ENCODE data around the gene PROZ.
A peak's percentile ranks its signal among the peaks of the same experiment; 100 is the strongest.

The PROZ gene

GRCh38 chr13:113176822-113177221 lies 18.4 kb downstream of the PROZ start:
- DNase-seq (ENCODE audit: low spot score), result no peak

GRCh38 chr13:113178070-113178895 lies 19.8 kb downstream of the PROZ start:
- no peak for DNase-seq (ENCODE audit: low spot score)

- DNase-seq (ENCODE audit: low spot score), result no peak
These were observed 20.4 kb downstream of the PROZ start for GRCh38 chr13:113178896-113179167.

- no peak for DNase-seq (ENCODE audit: low spot score)
These were observed 21.2 kb downstream of the PROZ start for GRCh38 chr13:113179374-113180230.

- no peak for DNase-seq (ENCODE audit: low spot score)
These were observed 23.6 kb downstream of the PROZ start for GRCh38 chr13:113182046-113182445.

GRCh38 chr13:113183450-113184129 lies 25.1 kb downstream of the PROZ start:
- DNase-seq (ENCODE audit: low spot score), result no peak

- DNase-seq (ENCODE audit: low spot score), result peak; percentile 39
These were observed 26.4 kb downstream of the PROZ start for GRCh38 chr13:113184568-113185440.

- peak; percentile 21 for DNase-seq (ENCODE audit: low spot score)
These were observed 27.8 kb downstream of the PROZ start for GRCh38 chr13:113186061-113186900.

GRCh38 chr13:113187263-113187669 lies 28.8 kb downstream of the PROZ start:
- DNase-seq (ENCODE audit: low spot score), result peak; percentile 75

- DNase-seq (ENCODE audit: low spot score), result no peak
These were observed 29.6 kb downstream of the PROZ start for GRCh38 chr13:113187883-113188665.

GRCh38 chr13:113190181-113190580 lies 31.7 kb downstream of the PROZ start:
- no peak for DNase-seq (ENCODE audit: low spot score)

GRCh38 chr13:113192279-113192678 lies 33.8 kb downstream of the PROZ start:
- no peak for DNase-seq (ENCODE audit: low spot score)

- DNase-seq (ENCODE audit: low spot score), result no peak
These were observed 34.5 kb downstream of the PROZ start for GRCh38 chr13:113192902-113193301.

- no peak for DNase-seq (ENCODE audit: low spot score)
These were observed 36.9 kb downstream of the PROZ start for GRCh38 chr13:113195360-113195759.

- DNase-seq (ENCODE audit: low spot score), result no peak
These were observed 38.7 kb downstream of the PROZ start for GRCh38 chr13:113196970-113197737.

GRCh38 chr13:113201815-113202214 lies 43.4 kb downstream of the PROZ start:
- DNase-seq (ENCODE audit: low spot score), result no peak

- DNase-seq (ENCODE audit: low spot score), result no peak
These were observed 44.5 kb downstream of the PROZ start for GRCh38 chr13:113202912-113203311.

GRCh38 chr13:113203507-113204377 lies 45.3 kb downstream of the PROZ start:
- no peak for DNase-seq (ENCODE audit: low spot score)
